Right atrium auricular region (tissue), 2 donors: ENCODE measurements around the gene WWOX. TPM values are rescaled to one million over a fixed set of nuclear protein-coding genes. Genes with fewer than 3 reads are reported as not detected.

Experiments
- DNase-seq: peaks from one replicate; pipeline ENCODE4 v3.0.0-alpha.2; 2019; ENCODE audit warnings: low spot score
- H3K27ac ChIP-seq, 2 donors: fragments of 200-600 bp; sonication (generic); 1 replicate in 1 of 2; 2 replicates in 1 of 2; pipeline ENCODE4 v1.5.1; 2016 to 2019
- H3K27me3 ChIP-seq, 2 donors: fragments of 200-600 bp; sonication (generic); one replicate each; pipeline versions ENCODE4 v1.5.1 to v1.6.0; 2017 to 2019
- H3K36me3 ChIP-seq: fragments of 200-600 bp; sonication (generic); one replicate; pipeline ENCODE4 v1.5.1; 2016
- H3K4me1 ChIP-seq, 2 donors: fragments of 200-600 bp; sonication (generic); one replicate each; pipeline versions ENCODE4 v1.5.1 to v1.6.0; 2017 to 2019
- H3K4me3 ChIP-seq, 2 donors: fragments of 200-600 bp; sonication (generic); 1 replicate in 1 of 2; 2 replicates in 1 of 2; pipeline ENCODE4 v1.5.1; 2017 to 2019; ENCODE audit warnings: mild to moderate bottlenecking in 1 of 2, moderate library complexity in 1 of 2
- H3K9me3 ChIP-seq, 2 donors: fragments of 200-600 bp; sonication (generic); one replicate each; pipeline ENCODE4 v1.5.1; 2019
- total RNA-seq, 2 donors: library from RNA; depleted of rRNA; stranded (reverse); fragments of >200 nt; gene quantifications; one replicate each; pipeline ENCODE4 v1.1.0, GENCODE V29; 2016
- TF ChIP-seq, protein P1 (sequence below), 2 donors: fragments of 200-600 bp; sonication (generic); IDR thresholded peaks; one replicate each; pipeline ENCODE4 v1.5.1; 2019; ENCODE audit warnings: antibody characterized with exemption in 2 of 2

WWOX gene
- total RNA-seq, 2 donors from 2014 or later, result 14.8 to 20.8 TPM

DNA sequence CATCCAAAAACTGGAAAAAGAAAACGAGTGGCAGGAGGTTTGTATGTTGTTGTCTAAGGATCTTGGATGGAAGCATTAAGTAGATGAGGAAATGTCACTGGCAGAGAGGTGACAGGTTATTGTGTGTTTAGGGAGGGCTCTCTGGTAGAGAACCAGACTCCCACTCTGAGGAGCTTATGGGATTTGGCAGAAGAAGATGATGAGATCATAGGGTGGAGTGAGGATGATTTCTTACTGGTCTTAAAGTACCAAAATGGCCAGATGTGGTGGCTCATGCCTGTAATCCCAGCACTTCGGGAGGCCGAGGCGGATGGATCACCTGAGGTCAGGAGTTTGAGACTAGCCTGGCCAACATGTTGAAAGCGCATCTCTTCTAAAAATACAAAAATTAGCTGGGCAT lies 9.0 kb downstream of the WWOX start:
- Histone ChIP-seq H3K27me3 (no peaks in the 10 kb centered on the region), H3K27ac (no peak overlapping the region), H3K36me3 (peaks cover 8% of the 10 kb centered on the region), H3K4me1 (no peaks in the 10 kb centered on the region), H3K4me3 (no peak overlapping the region), H3K9me3 (no peaks in the 10 kb centered on the region)
- no peak for DNase-seq
- TF ChIP-seq, protein P1, sequence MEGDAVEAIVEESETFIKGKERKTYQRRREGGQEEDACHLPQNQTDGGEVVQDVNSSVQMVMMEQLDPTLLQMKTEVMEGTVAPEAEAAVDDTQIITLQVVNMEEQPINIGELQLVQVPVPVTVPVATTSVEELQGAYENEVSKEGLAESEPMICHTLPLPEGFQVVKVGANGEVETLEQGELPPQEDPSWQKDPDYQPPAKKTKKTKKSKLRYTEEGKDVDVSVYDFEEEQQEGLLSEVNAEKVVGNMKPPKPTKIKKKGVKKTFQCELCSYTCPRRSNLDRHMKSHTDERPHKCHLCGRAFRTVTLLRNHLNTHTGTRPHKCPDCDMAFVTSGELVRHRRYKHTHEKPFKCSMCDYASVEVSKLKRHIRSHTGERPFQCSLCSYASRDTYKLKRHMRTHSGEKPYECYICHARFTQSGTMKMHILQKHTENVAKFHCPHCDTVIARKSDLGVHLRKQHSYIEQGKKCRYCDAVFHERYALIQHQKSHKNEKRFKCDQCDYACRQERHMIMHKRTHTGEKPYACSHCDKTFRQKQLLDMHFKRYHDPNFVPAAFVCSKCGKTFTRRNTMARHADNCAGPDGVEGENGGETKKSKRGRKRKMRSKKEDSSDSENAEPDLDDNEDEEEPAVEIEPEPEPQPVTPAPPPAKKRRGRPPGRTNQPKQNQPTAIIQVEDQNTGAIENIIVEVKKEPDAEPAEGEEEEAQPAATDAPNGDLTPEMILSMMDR (IDR thresholded peaks at IDR 0.05), result no peak

DNA sequence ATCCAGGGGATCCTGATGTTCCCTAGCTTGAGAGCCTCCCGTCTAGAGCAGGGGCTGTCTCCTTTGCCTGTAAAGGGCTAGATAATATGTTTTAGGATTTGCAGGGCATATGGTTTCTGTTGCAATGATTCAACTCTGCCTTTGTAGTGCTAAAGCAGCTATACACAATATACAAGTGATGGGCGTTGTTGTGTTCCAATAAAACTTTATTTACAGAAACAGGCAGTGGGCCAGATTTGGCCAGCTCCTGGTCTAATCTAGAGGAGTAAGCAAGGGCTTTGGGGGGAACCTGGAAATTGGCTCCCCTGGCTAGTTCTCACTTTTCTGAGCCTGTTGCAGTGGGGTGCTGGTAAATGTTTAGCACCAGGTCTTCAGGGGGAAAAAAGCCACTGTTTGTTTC lies 13.8 kb downstream of the WWOX start:
- peaks cover 15% of the 10 kb centered on the region for H3K36me3 ChIP-seq
- H3K4me3 ChIP-seq, result no peak overlapping the region
- TF ChIP-seq, protein P1 (IDR thresholded peaks at IDR 0.05), result no peak
- H3K9me3 ChIP-seq, result no peaks in the 10 kb centered on the region
- DNase-seq, result peak; percentile 7
- H3K27me3 ChIP-seq, result no peaks in the 10 kb centered on the region
- H3K27ac ChIP-seq, result no peak overlapping the region
- H3K4me1 ChIP-seq, result no peaks in the 10 kb centered on the region

DNA sequence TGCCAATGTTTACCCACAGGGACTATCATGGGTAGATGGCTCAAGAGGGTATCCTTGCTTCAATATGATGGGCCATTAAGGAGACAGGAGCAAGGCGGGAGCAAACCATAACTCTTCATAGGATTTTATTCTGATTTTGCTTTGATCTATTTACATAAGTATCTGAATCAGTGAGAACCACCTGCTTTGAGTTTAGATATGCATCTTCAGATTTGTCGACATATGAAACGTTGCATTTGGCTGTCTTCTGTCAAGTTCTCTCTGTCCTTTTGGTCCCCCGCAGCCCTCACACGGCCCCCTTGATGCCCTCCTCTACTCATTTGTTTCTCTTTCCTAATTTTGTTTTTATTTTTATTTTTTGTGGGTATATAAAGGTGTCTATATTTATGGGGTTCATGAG lies 16.2 kb downstream of the WWOX start:
- no peak for DNase-seq
- Histone ChIP-seq H3K9me3 (no peaks in the 10 kb centered on the region), H3K4me3 (no peak overlapping the region), H3K27me3 (no peaks in the 10 kb centered on the region), H3K27ac (no peak overlapping the region), H3K4me1 (no peaks in the 10 kb centered on the region), H3K36me3 (peaks cover 24% of the 10 kb centered on the region)
- TF ChIP-seq, protein P1 (IDR thresholded peaks at IDR 0.05), result no peak

DNA sequence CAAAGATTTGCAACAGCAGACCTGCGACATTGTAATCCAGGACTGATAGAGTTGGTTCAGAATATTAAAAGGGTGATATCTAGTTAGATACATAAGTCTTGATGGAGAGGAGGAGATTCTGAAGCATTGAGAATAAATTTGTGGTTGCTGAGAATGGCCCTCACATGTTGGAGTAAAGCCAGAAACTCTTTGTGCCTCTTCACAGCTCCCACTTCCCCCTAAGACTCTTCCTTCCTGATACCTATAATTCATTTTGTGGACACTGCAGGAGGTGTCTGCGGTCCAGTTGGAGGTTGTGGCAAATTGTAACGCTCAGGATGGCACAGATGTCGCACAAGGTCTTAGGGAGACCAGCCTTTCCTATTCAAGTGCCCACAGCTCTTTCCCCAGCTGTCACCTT lies 17.5 kb downstream of the WWOX start:
- Histone ChIP-seq H3K9me3 (no peaks in the 10 kb centered on the region), H3K4me3 (no peak overlapping the region), H3K27me3 (no peaks in the 10 kb centered on the region), H3K36me3 (peaks cover 16% of the 10 kb centered on the region), H3K27ac (no peak overlapping the region), H3K4me1 (no peaks in the 10 kb centered on the region)
- DNase-seq, result no peak
- TF ChIP-seq, protein P1 (IDR thresholded peaks at IDR 0.05), result no peak

DNA sequence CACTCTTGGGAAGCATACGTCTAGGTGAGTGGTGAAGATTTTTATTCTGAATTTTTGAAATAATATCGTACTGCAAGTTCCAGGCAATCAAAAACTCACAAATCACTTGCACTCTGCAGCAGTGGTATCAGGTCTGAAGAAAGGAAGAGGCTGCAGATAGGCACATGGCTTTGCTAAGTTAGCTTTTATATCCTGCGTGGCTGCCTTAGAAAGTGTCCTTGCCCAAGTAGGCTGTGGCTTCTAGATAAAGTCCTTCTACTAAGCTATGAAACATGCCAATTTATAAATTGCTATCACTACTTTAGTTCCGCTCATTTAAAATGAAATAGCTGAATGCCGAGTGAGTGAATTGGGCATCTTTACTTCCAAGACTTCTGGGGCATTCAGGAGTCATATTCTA lies 17.9 kb downstream of the WWOX start:
- Histone ChIP-seq H3K9me3 (no peaks in the 10 kb centered on the region), H3K36me3 (peaks cover 16% of the 10 kb centered on the region), H3K4me1 (no peaks in the 10 kb centered on the region), H3K27me3 (no peaks in the 10 kb centered on the region), H3K4me3 (no peak overlapping the region), H3K27ac (no peak overlapping the region)
- DNase-seq, result no peak
- TF ChIP-seq, protein P1 (IDR thresholded peaks at IDR 0.05), result no peak

DNA sequence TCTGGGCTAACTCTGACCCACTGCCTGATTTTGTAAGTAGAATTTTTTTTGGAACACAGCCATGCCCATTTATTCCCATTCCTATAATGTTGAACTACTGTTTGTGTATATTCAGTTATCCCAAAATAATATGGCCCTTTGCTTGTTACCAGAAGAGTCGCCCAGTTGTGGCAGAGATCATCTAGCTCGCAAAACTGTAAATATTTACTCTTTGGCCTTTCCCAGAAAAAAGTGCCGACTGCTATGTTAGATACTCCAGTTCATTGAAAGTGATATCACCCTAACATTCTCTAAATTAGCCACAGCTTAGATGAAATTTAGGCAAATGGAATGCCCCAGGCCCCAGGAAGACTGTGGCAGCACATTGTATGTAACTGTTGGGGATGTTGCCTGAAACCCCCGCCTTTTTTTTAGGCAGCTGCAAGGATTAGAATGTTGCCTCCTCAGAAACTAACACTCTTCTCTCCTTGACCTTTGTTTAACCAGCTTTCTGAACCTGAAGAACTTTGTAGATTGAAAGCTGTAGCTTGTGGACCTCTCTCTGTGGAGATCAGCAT lies 19.1 kb downstream of the WWOX start:
- DNase-seq, result no peak
- H3K27me3 ChIP-seq, result no peaks in the 10 kb centered on the region
- H3K27ac ChIP-seq, result no peak overlapping the region
- no peaks in the 10 kb centered on the region for H3K4me1 ChIP-seq
- H3K9me3 ChIP-seq, result no peaks in the 10 kb centered on the region
- no peak overlapping the region for H3K4me3 ChIP-seq
- H3K36me3 ChIP-seq, result peaks cover 16% of the 10 kb centered on the region
- TF ChIP-seq, protein P1 (IDR thresholded peaks at IDR 0.05), result no peak
